A549 (cell line): Measurements from ENCODE around the gene SKA3. TPM values are rescaled to one million over a fixed set of nuclear protein-coding genes. Genes with fewer than 3 reads are reported as not detected.

Experiments
- ATAC-seq, 2 experiments: fragments of 200-7000 bp in 1 of 2; fragments of >200 bp in 1 of 2; cut with Nextera tagmentation in 1 of 2; cut with Tn5 transposase in 1 of 2; 3 replicates each; pipeline versions ENCODE4 v1.8.0 to v1.9.1; 2018 to 2020; ENCODE audit warnings: mild to moderate bottlenecking in 1 of 2, moderate library complexity in 1 of 2
- CTCF ChIA-PET: fragments of 300-600 bp; sonication (Branson Sonifier 250); formaldehyde crosslinking; extraction: SDS; loops from one replicate; lab custom pipeline; 2021; ENCODE audit warnings: antibody characterized with exemption, inconsistent platforms; lab: Yijun Ruan, JAX
- POLR2A ChIA-PET: fragments of 350-600 bp; formaldehyde crosslinking; extraction: SDS; loops from one replicate; lab custom pipeline; 2021; ENCODE audit warnings: antibody characterized with exemption, inconsistent platforms; lab: Yijun Ruan, JAX
- DNase-seq, 2 experiments: peaks; one replicate each; pipeline versions ENCODE4 v3.0.0 to v3.0.0-alpha.2; 2011 to 2016; ENCODE audit warnings: low read depth in 1 of 2, low spot score in 1 of 2
- FAIRE-seq: peaks from 2 replicates; lab custom pipeline; 2011; peaks lifted over from hg19 to GRCh38; lab: Jason Lieb, UNC
- H3K27ac ChIP-seq, 2 experiments: fragments of >200 bp; sonication (Bioruptor Twin); formaldehyde crosslinking; 3 replicates each; pipeline ENCODE4 v1.5.1; 2016 to 2017
- H3K4me1 ChIP-seq: fragments of >200 bp; sonication (Bioruptor Twin); formaldehyde crosslinking; 3 replicates; pipeline ENCODE4 v1.6.1; 2016
- H3K4me2 ChIP-seq: fragments of >200 bp; sonication (Bioruptor Twin); formaldehyde crosslinking; 3 replicates; pipeline ENCODE4 v1.6.1; 2016
- H3K4me3 ChIP-seq: fragments of >200 bp; sonication (Bioruptor Twin); formaldehyde crosslinking; 3 replicates; pipeline ENCODE4 v1.5.1; 2016
- H3K9me3 ChIP-seq: fragments of >200 bp; sonication (Bioruptor Twin); formaldehyde crosslinking; 3 replicates; pipeline ENCODE4 v1.6.1; 2016
- CBX8 ChIP-seq: fragments of 200-600 bp; sonication (generic); IDR thresholded peaks from 2 replicates; pipeline ENCODE4 v1.6.1; 2016
- CEBPB ChIP-seq, 2 experiments: fragments of >200 bp in 1 of 2; sonication (Bioruptor Twin) in 1 of 2; formaldehyde crosslinking in 1 of 2; IDR thresholded peaks; 2 replicates each; pipeline ENCODE4 v1.6.1; 2012 to 2016
- CTCF ChIP-seq: fragments of >200 bp; sonication (Bioruptor Twin); formaldehyde crosslinking; IDR thresholded peaks from 3 replicates; pipeline ENCODE4 v1.5.1; 2016
- E2F6 ChIP-seq: IDR thresholded peaks from 2 replicates; pipeline ENCODE4 v1.6.1; 2012; ENCODE audit warnings: low read depth, borderline replicate concordance
- EHF ChIP-seq: fragments of 250-450 bp; sonication (Bioruptor Pico); IDR thresholded peaks from 2 replicates; pipeline ENCODE4 v1.5.0; 2020; ENCODE audit warnings: mild to moderate bottlenecking
- ELK1 ChIP-seq: fragments of 150-350 bp; IDR thresholded peaks from 2 replicates; pipeline ENCODE4 v1.6.1; 2014; ENCODE audit warnings: low read depth, mild to moderate bottlenecking, low read length
- FOSB ChIP-seq: fragments of 250-450 bp; sonication (Bioruptor Pico); IDR thresholded peaks from 2 replicates; pipeline ENCODE4 v1.5.0; 2020; ENCODE audit warnings: mild to moderate bottlenecking, moderate library complexity
- GATA3 ChIP-seq: IDR thresholded peaks from 2 replicates; pipeline ENCODE4 v1.6.1; 2012; ENCODE audit warnings: borderline replicate concordance
- HOXB13 ChIP-seq: fragments of 250-450 bp; sonication (Bioruptor Pico); IDR thresholded peaks from 2 replicates; pipeline ENCODE4 v1.5.0; 2020; ENCODE audit warnings: low read depth, mild to moderate bottlenecking, moderate library complexity
- HOXB5 ChIP-seq: fragments of 250-450 bp; sonication (Bioruptor Pico); IDR thresholded peaks from 2 replicates; pipeline ENCODE4 v1.5.0; 2020; ENCODE audit warnings: mild to moderate bottlenecking, moderate library complexity
- KDM1A ChIP-seq: fragments of 200-600 bp; sonication (generic); IDR thresholded peaks from 2 replicates; pipeline ENCODE4 v1.6.1; 2016; ENCODE audit warnings: low read depth, mild to moderate bottlenecking
- MAX ChIP-seq: IDR thresholded peaks from 2 replicates; pipeline ENCODE4 v1.6.1; 2012
- MAZ ChIP-seq: fragments of 150-350 bp; IDR thresholded peaks from 2 replicates; pipeline ENCODE4 v1.6.1; 2014; ENCODE audit warnings: antibody characterized with exemption, low read depth, low read length, borderline replicate concordance
- MYC ChIP-seq: IDR thresholded peaks from 2 replicates; pipeline ENCODE4 v1.6.1; 2012; ENCODE audit warnings: mild to moderate bottlenecking, inconsistent platforms, low read length, improper control_type of control experiment, borderline replicate concordance
- PHF8 ChIP-seq: fragments of 200-600 bp; sonication (generic); IDR thresholded peaks from 2 replicates; pipeline ENCODE4 v1.6.1; 2016; ENCODE audit warnings: low read depth, mild to moderate bottlenecking, antibody characterized with exemption, moderate library complexity, borderline replicate concordance
- POLR2A ChIP-seq: IDR thresholded peaks from 2 replicates; pipeline ENCODE4 v1.6.1; 2012; ENCODE audit warnings: mild to moderate bottlenecking, low read length
- POLR2AphosphoS2 ChIP-seq: conservative IDR thresholded peaks from 2 replicates; pipeline ENCODE4 v1.6.1; 2012; ENCODE audit warnings: low read length, improper control_type of control experiment, inconsistent platforms
- RARB ChIP-seq: fragments of 250-450 bp; sonication (Bioruptor Pico); IDR thresholded peaks from 2 replicates; pipeline ENCODE4 v1.8.0; 2021; ENCODE audit warnings: mild to moderate bottlenecking, moderate library complexity
- RCOR1 ChIP-seq: fragments of 150-350 bp; IDR thresholded peaks from 2 replicates; pipeline ENCODE4 v1.6.1; 2014; ENCODE audit warnings: antibody characterized with exemption, low read length, low read depth
- REST ChIP-seq: fragments of 200-600 bp; sonication (generic); IDR thresholded peaks from 2 replicates; pipeline ENCODE4 v1.6.1; 2016; ENCODE audit warnings: antibody characterized with exemption, mild to moderate bottlenecking, moderate library complexity
- RNF2 ChIP-seq: fragments of 200-600 bp; sonication (generic); IDR thresholded peaks from 2 replicates; pipeline ENCODE4 v1.6.1; 2016; ENCODE audit warnings: low read depth, mild to moderate bottlenecking, antibody characterized with exemption, moderate library complexity, borderline replicate concordance
- SMC3 ChIP-seq: fragments of >200 bp; sonication (Bioruptor Twin); formaldehyde crosslinking; IDR thresholded peaks from 3 replicates; pipeline ENCODE4 v1.6.1; 2018; ENCODE audit warnings: inconsistent platforms
- SREBF2 ChIP-seq: fragments of 450-650 bp; IDR thresholded peaks from 2 replicates; pipeline ENCODE4 v1.6.1; 2014; ENCODE audit warnings: mild to moderate bottlenecking, moderate library complexity
- ZC3H11A ChIP-seq: fragments of 450-650 bp; IDR thresholded peaks from 2 replicates; pipeline ENCODE4 v1.6.1; 2014; ENCODE audit warnings: antibody characterized with exemption, mild to moderate bottlenecking
- WGBS: methylation state at CpG from one replicate; pipeline ENCODE4 v1.1.6; 2017; ENCODE audit errors: missing lambda C conversion rate; 5-methylcytosine and 5-hydroxymethylcytosine counted together
- polyA plus RNA-seq, 4 experiments: library from polyadenylated mRNA; depleted of rRNA in 3 of 4; stranded (reverse); fragments of >200 nt; fragmentation: RNase III in 1 of 4; extraction: RNeasy Plus Mini Kit Qiagen cat#74134 plus additional on column Dnase treatment in 1 of 4; gene quantifications; 2 replicates in 3 of 4; 3 replicates in 1 of 4; pipeline ENCODE4 v1.2.3, GENCODE V29; 2011 to 2017

SKA3 gene
- polyA plus RNA-seq, 2 of the 4 experiments (the other 2 are of a cell fraction), result 13.5 to 19.2 TPM

GRCh38 chr13:21176215-21176981, at the start of gene SKA3, which contains the start of gene MRPL57 (continued):
- TF ChIP-seq POLR2AphosphoS2, result no peak
- TF ChIP-seq ZC3H11A, result no peak
- no peak for TF ChIP-seq CTCF
- no peak for TF ChIP-seq EHF (CRISPR knock-in tag)
- TF ChIP-seq PHF8, result peak; percentile 53
- no peak for TF ChIP-seq CBX8
- no peak for TF ChIP-seq SREBF2
- peak; percentile 90 for TF ChIP-seq POLR2A
- TF ChIP-seq HOXB5 (CRISPR knock-in tag), result 0 out of 2 replicates have a peak, but pooled peaks have one; percentile 30
- peak; percentile 82 for TF ChIP-seq GATA3
- no peak for TF ChIP-seq RNF2
- TF ChIP-seq MAZ, result no peak
- peak; percentile 71 for TF ChIP-seq MAX
- TF ChIP-seq KDM1A, result no peak
- no peak for TF ChIP-seq MYC

- Histone ChIP-seq H3K4me2 (no peak overlapping the region), H3K4me3 (no peak overlapping the region), H3K4me1 (no peaks in the 10 kb centered on the region), H3K27ac (no peak overlapping the region), H3K9me3 (peaks cover 5% of the 10 kb centered on the region; the same call in 1 of the 3 replicates)
- POLR2A ChIA-PET, result no interaction called here
- FAIRE-seq (no peak), ATAC-seq (no peak), DNase-seq (no peak)
- WGBS, result 57% methylated on average over 5 of the region's 6 CpGs
- TF ChIP-seq E2F6 (no peak), ELK1 (no peak), CEBPB (IDR thresholded peaks at IDR 0.05) (no peak), RCOR1 (no peak), MAX (no peak), HOXB13 (CRISPR knock-in tag) (no peak), FOSB (CRISPR knock-in tag) (no peak), RARB (CRISPR knock-in tag) (no peak), SMC3 (no peak), REST (no peak), POLR2A (no peak), MAZ (no peak)
- CTCF ChIA-PET, result no interaction called here
These were observed 48.7 kb upstream of the SKA3 start for GRCh38 chr13:21225082-21225481.
